ENCODE results near the gene NBPF4.

- TF ChIP-seq CTCF (conservative IDR thresholded peaks at IDR 0.05; ENCODE audit: low read depth, low read length) = no peak
- no peak for TF ChIP-seq EZH2 (IDR thresholded peaks at IDR 0.05; ENCODE audit: borderline replicate concordance, low read depth, low read length, poor library complexity, severe bottlenecking)
Observed at GRCh38 chr1:108192581-108192980, 51.3 kb downstream of the NBPF4 start.

All from A673 (cell line).